ENCODE data around the gene BLVRA.

DNA sequence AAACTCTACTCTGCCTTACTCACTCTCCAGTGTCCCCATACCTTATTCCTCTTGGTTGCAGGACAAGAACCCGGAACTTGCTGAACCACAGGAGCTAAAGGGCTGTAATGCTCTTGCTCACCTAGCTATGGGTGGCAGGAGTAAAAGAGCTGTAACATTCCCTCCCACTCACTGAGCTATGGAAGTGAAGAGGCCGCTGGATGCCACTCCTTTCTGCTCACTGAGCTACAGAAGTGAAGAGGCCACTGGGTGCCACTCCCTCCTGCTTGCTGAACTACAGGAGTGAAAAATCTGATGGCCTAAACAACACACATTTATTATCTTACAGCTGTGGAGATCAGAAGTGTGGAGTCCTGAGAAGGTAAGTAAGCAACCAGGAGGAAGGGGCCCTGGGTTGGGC is 93.3 kb downstream of the BLVRA start:
- TF ChIP-seq, protein P1, sequence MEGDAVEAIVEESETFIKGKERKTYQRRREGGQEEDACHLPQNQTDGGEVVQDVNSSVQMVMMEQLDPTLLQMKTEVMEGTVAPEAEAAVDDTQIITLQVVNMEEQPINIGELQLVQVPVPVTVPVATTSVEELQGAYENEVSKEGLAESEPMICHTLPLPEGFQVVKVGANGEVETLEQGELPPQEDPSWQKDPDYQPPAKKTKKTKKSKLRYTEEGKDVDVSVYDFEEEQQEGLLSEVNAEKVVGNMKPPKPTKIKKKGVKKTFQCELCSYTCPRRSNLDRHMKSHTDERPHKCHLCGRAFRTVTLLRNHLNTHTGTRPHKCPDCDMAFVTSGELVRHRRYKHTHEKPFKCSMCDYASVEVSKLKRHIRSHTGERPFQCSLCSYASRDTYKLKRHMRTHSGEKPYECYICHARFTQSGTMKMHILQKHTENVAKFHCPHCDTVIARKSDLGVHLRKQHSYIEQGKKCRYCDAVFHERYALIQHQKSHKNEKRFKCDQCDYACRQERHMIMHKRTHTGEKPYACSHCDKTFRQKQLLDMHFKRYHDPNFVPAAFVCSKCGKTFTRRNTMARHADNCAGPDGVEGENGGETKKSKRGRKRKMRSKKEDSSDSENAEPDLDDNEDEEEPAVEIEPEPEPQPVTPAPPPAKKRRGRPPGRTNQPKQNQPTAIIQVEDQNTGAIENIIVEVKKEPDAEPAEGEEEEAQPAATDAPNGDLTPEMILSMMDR (IDR thresholded peaks at IDR 0.05): no peak
- no peak for TF ChIP-seq POLR2A (IDR thresholded peaks at IDR 0.05)
- TF ChIP-seq POLR2AphosphoS5 (IDR thresholded peaks at IDR 0.05): no peak
